Smooth muscle cell of trachea (primary cell): ENCODE data around the gene SLC12A3. TPM values are rescaled to one million over a fixed set of nuclear protein-coding genes. Genes with fewer than 3 reads are reported as not detected.

Experiments
- total RNA-seq: library from RNA; depleted of rRNA; stranded (reverse); fragments of >200 nt; gene quantifications from 2 replicates; pipeline ENCODE4 v1.2.1, GENCODE V29; 2014

SLC12A3 gene, protein sequence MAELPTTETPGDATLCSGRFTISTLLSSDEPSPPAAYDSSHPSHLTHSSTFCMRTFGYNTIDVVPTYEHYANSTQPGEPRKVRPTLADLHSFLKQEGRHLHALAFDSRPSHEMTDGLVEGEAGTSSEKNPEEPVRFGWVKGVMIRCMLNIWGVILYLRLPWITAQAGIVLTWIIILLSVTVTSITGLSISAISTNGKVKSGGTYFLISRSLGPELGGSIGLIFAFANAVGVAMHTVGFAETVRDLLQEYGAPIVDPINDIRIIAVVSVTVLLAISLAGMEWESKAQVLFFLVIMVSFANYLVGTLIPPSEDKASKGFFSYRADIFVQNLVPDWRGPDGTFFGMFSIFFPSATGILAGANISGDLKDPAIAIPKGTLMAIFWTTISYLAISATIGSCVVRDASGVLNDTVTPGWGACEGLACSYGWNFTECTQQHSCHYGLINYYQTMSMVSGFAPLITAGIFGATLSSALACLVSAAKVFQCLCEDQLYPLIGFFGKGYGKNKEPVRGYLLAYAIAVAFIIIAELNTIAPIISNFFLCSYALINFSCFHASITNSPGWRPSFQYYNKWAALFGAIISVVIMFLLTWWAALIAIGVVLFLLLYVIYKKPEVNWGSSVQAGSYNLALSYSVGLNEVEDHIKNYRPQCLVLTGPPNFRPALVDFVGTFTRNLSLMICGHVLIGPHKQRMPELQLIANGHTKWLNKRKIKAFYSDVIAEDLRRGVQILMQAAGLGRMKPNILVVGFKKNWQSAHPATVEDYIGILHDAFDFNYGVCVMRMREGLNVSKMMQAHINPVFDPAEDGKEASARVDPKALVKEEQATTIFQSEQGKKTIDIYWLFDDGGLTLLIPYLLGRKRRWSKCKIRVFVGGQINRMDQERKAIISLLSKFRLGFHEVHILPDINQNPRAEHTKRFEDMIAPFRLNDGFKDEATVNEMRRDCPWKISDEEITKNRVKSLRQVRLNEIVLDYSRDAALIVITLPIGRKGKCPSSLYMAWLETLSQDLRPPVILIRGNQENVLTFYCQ
- not detected in 2 replicates for total RNA-seq

DNA sequence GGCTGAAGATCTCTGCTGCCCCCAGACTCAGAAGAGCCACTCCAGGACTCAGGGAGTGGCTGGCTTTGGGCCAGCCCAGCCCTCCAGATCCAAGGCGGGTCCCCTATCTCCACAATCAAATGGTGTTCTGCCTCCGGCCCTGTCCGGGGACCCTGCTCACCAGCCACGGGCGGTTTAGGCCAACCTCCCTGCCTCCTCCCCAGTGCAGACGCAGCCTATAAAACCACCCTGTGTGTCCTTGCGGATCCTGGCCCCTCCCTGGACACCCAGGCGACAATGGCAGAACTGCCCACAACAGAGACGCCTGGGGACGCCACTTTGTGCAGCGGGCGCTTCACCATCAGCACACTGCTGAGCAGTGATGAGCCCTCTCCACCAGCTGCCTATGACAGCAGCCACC, at the start of gene SLC12A3:
TSS of gene SLC12A3 (plus strand) at position 248 of the 400 bp plus-strand sequence. CDS start at position 277, 29 bp downstream.

DNA sequence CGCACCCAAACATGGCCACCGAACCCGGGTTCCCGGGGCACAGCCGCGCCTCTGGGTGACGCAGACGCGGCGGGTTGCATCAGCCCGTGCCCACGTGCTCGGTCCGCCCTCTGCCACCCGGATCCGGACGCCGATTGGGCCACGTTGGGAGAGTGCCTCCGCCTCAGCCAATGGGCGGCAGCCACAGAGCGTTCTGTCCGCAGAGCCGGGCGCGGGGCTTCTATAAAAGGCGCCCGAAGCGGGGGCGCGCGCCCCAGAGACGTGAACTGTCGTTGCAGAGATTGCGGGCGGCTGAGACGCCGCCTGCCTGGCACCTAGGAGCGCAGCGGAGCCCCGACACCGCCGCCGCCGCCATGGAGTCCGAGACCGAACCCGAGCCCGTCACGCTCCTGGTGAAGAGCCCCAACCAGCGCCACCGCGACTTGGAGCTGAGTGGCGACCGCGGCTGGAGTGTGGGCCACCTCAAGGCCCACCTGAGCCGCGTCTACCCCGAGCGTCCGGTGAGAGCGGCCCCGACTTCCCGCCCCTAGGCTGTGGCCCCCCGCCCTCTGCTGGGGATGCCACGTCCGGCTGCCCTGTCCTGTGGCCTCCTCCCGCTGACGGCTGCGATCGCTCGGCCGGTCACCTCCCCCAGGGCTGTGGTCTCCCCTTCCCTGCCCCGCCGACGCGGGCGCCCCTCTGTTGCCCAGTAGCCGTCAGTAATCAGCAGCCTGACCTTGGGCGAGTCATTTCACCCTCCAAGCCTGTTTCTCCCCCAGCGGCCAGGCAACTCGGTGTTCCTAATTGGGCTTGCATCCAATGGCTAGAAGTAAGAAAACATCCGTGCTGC, 67.1 kb downstream of the SLC12A3 start, which contains the start of gene HERPUD1:
TSS of gene HERPUD1 (plus strand) at position 251 of the 829 bp plus-strand sequence. CDS start at position 354, 103 bp downstream.

DNA sequence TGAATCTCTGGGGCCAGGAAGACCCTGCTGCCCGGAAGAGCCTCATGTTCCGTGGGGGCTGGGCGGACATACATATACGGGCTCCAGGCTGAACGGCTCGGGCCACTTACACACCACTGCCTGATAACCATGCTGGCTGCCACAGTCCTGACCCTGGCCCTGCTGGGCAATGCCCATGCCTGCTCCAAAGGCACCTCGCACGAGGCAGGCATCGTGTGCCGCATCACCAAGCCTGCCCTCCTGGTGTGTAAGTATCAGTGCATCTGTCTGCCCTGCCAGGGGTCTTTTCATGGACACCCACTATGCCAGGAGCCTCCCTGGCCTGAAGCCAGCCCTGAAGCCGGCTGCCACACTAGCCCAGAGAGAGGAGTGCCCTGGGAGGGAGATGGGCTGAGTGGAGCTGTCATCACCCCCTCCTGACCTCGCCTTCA, 96.9 kb downstream of the SLC12A3 start, which contains the start of gene CETP:
TSS of gene CETP (plus strand) at position 100 of the 431 bp plus-strand sequence. CDS start at position 130, 30 bp downstream.

Other genes with a start within 250 kb of the SLC12A3 start
- 167 and 190 TPM in 2 replicates for gene MT1E, start 239.4 kb upstream of the SLC12A3 start, total RNA-seq
- gene MT1M, start 232.5 kb upstream of the SLC12A3 start, total RNA-seq = 2.6 and 5.1 TPM in 2 replicates
- 1.5 and 1.7 TPM in 2 replicates for gene MT1A, start 226.5 kb upstream of the SLC12A3 start, total RNA-seq
- gene MT1B, start 213.3 kb upstream of the SLC12A3 start, total RNA-seq = not detected in 2 replicates
- gene MT1F, start 207.2 kb upstream of the SLC12A3 start, total RNA-seq = 0.17 TPM in 1 of 2 replicates, not detected in the other
- 0.58 TPM in 1 of 2 replicates, not detected in the other for gene MT1G, start 197.1 kb upstream of the SLC12A3 start, total RNA-seq
- not detected in 2 replicates for gene MT1H, start 195.4 kb upstream of the SLC12A3 start, total RNA-seq
- 19.5 and 41.6 TPM in 2 replicates for gene MT1X, start 182.7 kb upstream of the SLC12A3 start, total RNA-seq
- gene NUP93, start 135.1 kb upstream of the SLC12A3 start, total RNA-seq = 45.2 and 63.4 TPM in 2 replicates
- 86.5 and 108 TPM in 2 replicates for gene HERPUD1, start 66.9 kb downstream of the SLC12A3 start, total RNA-seq
- gene CETP, start 96.7 kb downstream of the SLC12A3 start, total RNA-seq = 0.17 TPM in 1 of 2 replicates, not detected in the other
- 24.4 and 40.0 TPM in 2 replicates for gene NLRC5, start 124.3 kb downstream of the SLC12A3 start, total RNA-seq
- gene CPNE2, start 227.4 kb downstream of the SLC12A3 start, total RNA-seq = 18.2 and 22.0 TPM in 2 replicates